GM10266 (cell line): ENCODE data around the gene MLX.

Experiments
- DNase-seq: peaks from one replicate; pipeline ENCODE4 v3.0.0; 2012; ENCODE audit errors: extremely low spot score
- TF ChIP-seq, protein P1 (sequence below): IDR thresholded peaks from 2 replicates; pipeline ENCODE4 v1.5.1; 2012; ENCODE audit warnings: mild to moderate bottlenecking, low read depth; ENCODE audit not compliant: control insufficient read depth, insufficient read depth; ENCODE audit errors: missing control alignments

Gene MLX

DNA sequence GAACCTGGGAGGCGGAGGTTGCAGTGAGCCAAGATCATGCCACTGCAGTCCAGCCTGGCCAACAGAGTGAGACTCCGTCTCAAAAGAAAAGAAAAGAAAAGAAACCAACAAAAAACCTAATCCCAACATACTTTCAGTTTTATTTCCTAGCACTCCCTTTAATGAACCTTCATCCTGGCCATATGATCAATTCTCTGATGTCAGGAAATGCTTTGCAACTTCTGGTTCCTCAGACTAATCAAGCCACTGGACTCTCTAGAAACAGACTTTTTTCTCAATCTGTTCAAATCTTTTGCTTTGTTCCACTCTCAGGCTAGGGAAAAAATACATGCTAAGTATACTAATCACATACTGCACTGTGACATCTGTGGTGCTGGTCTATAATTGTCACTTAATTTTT, 24.0 kb downstream of the MLX start:
- DNase-seq, result no peak
- TF ChIP-seq, protein P1, sequence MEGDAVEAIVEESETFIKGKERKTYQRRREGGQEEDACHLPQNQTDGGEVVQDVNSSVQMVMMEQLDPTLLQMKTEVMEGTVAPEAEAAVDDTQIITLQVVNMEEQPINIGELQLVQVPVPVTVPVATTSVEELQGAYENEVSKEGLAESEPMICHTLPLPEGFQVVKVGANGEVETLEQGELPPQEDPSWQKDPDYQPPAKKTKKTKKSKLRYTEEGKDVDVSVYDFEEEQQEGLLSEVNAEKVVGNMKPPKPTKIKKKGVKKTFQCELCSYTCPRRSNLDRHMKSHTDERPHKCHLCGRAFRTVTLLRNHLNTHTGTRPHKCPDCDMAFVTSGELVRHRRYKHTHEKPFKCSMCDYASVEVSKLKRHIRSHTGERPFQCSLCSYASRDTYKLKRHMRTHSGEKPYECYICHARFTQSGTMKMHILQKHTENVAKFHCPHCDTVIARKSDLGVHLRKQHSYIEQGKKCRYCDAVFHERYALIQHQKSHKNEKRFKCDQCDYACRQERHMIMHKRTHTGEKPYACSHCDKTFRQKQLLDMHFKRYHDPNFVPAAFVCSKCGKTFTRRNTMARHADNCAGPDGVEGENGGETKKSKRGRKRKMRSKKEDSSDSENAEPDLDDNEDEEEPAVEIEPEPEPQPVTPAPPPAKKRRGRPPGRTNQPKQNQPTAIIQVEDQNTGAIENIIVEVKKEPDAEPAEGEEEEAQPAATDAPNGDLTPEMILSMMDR, result no peak

GRCh38 chr17:42591411-42591810, 24.5 kb downstream of the MLX start:
- no peak for DNase-seq
- TF ChIP-seq, protein P1, result no peak

GRCh38 chr17:42596386-42596785, 29.5 kb downstream of the MLX start:
- DNase-seq, result no peak

DNA sequence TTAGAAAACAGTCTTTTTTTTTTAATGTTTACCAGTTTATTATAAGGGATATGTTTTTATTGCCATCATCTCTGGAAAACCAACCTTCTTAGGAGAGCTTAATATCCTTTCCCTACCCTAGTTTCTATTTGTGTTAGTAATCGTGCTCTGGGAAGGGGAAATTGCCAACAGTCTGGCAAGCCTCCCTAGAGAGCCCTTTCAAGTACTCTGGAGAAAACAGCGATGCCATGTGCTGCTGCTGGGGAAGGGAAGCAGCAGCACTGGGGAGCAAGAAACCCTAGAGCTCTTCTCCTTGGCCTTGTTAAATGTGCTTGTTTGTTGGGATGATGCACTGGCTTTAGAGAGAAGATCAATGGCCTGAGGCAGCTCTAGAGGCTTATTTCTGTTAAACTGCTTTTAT, 32.0 kb downstream of the MLX start:
- DNase-seq, result no peak
- TF ChIP-seq, protein P1, result no peak

More at GRCh38 chr17:42596386-42596785, 29.5 kb downstream of the MLX start:
- TF ChIP-seq, protein P1, result no peak

GRCh38 chr17:42603318-42603717, 36.4 kb downstream of the MLX start:
- no peak for DNase-seq
- TF ChIP-seq, protein P1, result no peak

GRCh38 chr17:42607769-42608168, 40.9 kb downstream of the MLX start:
- DNase-seq, result no peak
- TF ChIP-seq, protein P1, result no peak

DNA sequence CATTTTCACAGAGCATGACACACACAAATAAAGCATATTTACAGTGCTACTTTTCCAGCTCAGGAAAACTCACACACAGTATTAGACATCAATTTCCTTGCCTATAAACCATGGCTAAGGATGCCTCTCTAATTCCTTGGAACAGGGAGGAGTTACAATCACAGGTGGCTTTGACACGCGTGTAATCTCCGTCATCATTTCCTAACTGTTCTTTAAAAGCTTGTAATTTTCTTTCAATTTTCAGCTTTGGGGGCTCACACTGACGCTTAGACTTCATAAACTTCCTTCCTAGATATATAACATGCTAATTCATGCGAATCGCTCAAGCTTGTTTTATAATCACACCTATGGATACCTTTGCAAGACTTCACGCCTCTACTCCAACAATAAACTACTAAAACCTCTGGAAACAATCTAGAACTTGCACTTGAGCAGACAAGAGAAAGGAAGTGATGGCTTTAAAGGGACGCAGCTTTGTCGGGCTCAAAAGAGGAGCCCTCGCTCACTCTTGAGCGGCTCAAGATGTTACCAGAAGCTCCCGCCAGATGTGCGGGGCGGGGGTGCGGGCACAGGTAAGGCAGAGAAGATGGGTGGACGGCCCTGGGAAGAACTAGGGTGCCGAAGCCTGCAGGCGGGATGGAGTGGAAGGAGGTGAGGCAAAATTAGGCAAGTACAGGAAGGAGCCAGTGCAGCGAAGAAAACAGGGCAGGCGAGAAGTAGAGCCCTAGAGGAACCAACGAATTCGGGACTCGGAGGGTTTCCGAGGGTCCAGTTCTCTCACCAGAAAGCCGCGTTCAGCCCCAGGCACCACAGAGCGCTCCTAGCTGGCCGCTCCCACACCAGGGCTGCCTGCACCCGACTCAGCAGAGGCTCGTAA, 41.6 kb downstream of the MLX start:
- DNase-seq, result no peak
- TF ChIP-seq, protein P1, result no peak
